Endothelial cell of umbilical vein (primary cell): ENCODE data around the gene ALG11.

Experiments used
- EZH2 ChIP-seq: IDR thresholded peaks from 2 replicates; pipeline ENCODE4 v1.6.1; 2012; ENCODE audit warnings: borderline replicate concordance, low read depth, mild to moderate bottlenecking, moderate library complexity, low read length, inconsistent platforms; ENCODE audit not compliant: severe bottlenecking
- FOS ChIP-seq: IDR thresholded peaks from 2 replicates; pipeline ENCODE4 v1.6.1; 2011; ENCODE audit warnings: mild to moderate bottlenecking, low read length, moderate library complexity, borderline replicate concordance; ENCODE audit not compliant: insufficient read depth
- JUN ChIP-seq: IDR thresholded peaks from 2 replicates; pipeline ENCODE4 v1.6.1; 2011; ENCODE audit warnings: borderline replicate concordance, low read depth; ENCODE audit not compliant: insufficient read length, insufficient read depth
- MYC ChIP-seq: IDR thresholded peaks from one replicate; pipeline ENCODE4 v1.6.1; 2011; ENCODE audit warnings: mild to moderate bottlenecking, low read depth, low read length
- POLR2A ChIP-seq: IDR thresholded peaks from 2 replicates; pipeline ENCODE4 v1.6.1; 2012; ENCODE audit warnings: low read depth, mild to moderate bottlenecking, control low read depth, low read length
- TF ChIP-seq, protein P1 (sequence below), 2 donors: IDR thresholded peaks; 1 replicate in 1 of 2; 2 replicates in 1 of 2; pipeline ENCODE4 v1.5.1; 2011; ENCODE audit warnings: low read length in 2 of 2, mild to moderate bottlenecking in 2 of 2, moderate library complexity in 2 of 2, control low read depth in 1 of 2, inconsistent platforms in 1 of 2, low read depth in 1 of 2; ENCODE audit not compliant: insufficient read depth in 1 of 2; ENCODE audit errors: extremely low read depth in 1 of 2
- TF ChIP-seq, protein P2 (sequence below): IDR thresholded peaks from 2 replicates; pipeline ENCODE4 v1.6.1; 2011; ENCODE audit not compliant: insufficient read depth, insufficient read length

DNA sequence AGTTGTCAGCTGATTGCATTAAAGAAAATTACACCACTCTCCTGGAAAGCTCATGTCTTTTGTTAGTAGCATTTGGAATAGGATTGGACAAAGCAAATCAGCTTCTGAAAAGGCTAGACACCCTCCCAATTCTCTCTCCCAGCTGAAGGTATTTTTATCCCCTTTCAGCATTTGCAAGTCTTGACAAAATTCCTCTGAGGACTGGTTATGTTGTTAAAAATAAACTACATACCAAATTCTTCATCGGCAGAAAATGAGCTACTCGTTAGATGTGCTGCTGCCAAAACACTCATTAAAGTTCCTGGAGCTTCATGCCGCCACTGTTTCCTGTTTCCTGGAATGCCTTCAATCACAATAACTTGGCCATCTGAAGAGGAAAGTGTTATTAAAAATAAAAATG, 49.4 kb downstream of the ALG11 start:
- TF ChIP-seq, protein P1, sequence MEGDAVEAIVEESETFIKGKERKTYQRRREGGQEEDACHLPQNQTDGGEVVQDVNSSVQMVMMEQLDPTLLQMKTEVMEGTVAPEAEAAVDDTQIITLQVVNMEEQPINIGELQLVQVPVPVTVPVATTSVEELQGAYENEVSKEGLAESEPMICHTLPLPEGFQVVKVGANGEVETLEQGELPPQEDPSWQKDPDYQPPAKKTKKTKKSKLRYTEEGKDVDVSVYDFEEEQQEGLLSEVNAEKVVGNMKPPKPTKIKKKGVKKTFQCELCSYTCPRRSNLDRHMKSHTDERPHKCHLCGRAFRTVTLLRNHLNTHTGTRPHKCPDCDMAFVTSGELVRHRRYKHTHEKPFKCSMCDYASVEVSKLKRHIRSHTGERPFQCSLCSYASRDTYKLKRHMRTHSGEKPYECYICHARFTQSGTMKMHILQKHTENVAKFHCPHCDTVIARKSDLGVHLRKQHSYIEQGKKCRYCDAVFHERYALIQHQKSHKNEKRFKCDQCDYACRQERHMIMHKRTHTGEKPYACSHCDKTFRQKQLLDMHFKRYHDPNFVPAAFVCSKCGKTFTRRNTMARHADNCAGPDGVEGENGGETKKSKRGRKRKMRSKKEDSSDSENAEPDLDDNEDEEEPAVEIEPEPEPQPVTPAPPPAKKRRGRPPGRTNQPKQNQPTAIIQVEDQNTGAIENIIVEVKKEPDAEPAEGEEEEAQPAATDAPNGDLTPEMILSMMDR (IDR thresholded peaks at IDR 0.05; ENCODE audit: extremely low read depth in 1 of 2, insufficient read depth in 1 of 2, low read depth in 1 of 2, low read length in 2 of 2): no peak
- no peak for TF ChIP-seq POLR2A
- no peak for TF ChIP-seq EZH2
- TF ChIP-seq, protein P2, sequence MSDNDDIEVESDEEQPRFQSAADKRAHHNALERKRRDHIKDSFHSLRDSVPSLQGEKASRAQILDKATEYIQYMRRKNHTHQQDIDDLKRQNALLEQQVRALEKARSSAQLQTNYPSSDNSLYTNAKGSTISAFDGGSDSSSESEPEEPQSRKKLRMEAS: no peak
- no peak for TF ChIP-seq FOS
- TF ChIP-seq MYC: no peak
- no peak for TF ChIP-seq JUN
